ENCODE results near the gene LTBP1.

DNA sequence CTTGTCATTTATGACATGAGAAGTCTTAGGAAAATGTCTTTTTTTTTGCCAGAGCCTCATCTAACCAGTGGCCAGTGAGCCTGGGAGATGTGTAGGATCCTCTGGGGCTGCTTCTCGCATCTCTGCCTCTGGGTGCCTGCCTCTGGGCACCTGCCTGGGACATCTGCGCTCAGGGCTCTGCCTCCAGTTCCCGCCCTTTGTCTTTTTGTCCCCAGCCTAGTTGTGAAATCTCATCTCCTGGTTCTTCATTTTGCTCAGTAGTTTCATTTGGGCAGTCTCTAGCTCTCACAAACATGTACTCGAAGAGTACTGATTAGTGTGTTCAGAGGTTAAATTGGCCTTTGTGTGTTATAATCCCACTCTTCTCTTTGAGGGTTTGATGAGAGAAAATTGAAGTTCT, 92.0 kb downstream of the LTBP1 start:
- TF ChIP-seq, protein P1, sequence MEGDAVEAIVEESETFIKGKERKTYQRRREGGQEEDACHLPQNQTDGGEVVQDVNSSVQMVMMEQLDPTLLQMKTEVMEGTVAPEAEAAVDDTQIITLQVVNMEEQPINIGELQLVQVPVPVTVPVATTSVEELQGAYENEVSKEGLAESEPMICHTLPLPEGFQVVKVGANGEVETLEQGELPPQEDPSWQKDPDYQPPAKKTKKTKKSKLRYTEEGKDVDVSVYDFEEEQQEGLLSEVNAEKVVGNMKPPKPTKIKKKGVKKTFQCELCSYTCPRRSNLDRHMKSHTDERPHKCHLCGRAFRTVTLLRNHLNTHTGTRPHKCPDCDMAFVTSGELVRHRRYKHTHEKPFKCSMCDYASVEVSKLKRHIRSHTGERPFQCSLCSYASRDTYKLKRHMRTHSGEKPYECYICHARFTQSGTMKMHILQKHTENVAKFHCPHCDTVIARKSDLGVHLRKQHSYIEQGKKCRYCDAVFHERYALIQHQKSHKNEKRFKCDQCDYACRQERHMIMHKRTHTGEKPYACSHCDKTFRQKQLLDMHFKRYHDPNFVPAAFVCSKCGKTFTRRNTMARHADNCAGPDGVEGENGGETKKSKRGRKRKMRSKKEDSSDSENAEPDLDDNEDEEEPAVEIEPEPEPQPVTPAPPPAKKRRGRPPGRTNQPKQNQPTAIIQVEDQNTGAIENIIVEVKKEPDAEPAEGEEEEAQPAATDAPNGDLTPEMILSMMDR (IDR thresholded peaks at IDR 0.05): no peak
- no peak for TF ChIP-seq POLR2A (IDR thresholded peaks at IDR 0.05)

Data from adrenal gland (tissue), 5 donors.